ENCODE data around the gene RNF168.
"Not testable (repeated sequence)": the region's sequence is repeated elsewhere in the genome, so short reads cannot be mapped to it uniquely, and the experiment has no call there.

Gene RNF168

GRCh38 chr3:196514350-196514716, 10.8 kb upstream of the RNF168 start:
- no peak for DNase-seq

DNA sequence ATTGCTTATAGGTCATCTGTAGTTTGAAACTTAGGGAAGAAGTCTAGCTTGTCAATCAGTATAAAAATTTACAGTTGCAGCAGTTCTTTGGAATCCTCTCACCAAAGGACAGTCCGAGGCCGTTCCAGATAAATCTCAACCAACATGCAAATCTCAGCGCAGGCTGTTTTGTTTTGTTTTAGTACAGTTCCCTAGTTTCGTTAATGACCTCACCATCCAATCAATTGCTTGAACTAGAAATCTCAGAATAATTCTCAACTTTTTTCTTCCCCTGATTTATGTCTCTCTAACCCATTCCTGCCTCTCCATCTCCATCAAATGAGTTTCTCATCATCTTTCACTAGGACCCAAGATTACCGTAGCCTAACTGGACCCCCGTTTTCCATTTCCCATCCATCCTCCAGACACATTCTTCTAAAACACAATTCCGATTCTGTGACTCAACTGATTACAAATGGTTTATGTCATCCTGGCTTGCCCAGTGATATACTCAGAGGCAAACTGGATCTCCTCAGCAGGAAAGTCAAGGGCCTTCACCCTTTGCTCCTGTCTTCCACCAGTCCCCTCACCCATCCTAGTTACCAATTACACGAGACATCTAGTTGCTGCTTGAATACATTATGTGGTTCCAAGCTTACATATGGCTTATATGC, 10.3 kb upstream of the RNF168 start:
- DNase-seq = no peak

- not testable (repeated sequence) for DNase-seq
Measured at GRCh38 chr3:196511646-196512425, 8.3 kb upstream of the RNF168 start.

DNA sequence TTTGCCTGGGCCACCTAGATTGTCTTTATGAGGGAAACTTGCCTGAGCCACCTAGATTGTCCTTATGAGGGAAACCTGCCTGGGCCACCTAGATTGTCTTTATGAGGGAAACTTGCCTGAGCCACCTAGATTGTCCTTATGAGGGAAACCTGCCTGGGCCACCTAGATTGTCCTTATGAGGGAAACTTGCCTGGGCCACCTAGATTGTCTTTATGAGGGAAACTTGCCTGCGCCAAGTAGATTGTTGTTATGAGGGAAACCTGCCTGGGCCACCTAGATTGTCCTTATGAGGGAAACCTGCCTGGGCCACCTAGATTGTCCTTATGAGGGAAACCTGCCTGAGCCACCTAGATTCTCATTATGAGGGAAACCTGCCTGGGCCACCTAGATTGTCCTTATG, 7.5 kb upstream of the RNF168 start:
- not testable (repeated sequence) for DNase-seq

DNA sequence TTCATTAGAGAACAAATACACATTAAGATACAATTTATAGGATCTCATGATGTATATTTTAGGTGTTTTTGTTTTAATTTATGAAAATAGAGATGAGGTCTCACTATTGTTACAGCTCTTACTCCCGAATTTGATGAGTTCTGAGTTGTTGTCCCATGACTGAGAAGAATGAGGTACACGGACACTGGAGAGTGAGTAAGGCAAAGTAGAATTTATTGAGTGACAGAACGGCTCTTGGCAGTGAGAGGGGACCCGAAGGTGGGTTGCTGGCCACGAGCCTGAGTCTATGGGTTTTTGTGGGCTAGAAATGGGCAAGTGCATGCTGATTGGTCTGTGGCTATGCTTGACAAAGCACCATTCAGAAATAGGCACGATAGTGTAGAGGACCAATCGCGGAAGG, 3.1 kb upstream of the RNF168 start:
- no peak for DNase-seq

DNA sequence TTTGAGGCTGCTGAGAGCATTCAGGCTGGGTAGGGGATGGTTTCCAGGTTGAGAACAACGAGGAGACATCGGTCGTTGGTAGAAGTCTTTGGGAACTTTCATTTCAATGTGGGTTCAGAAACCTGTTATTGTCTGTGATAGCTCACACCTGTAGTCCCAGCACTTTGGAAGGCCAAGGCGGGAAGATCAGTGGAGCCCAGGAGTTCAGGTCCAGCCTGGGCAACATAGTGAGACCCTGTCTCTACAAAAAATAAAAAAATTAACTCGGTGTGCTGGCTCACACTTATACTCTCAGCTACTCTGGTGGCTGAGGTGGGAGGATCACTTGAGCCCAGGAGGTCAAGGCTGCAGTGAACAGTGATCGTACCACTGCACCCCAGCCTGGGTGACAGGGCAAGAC, 988 bp upstream of the RNF168 start:
- no peak for DNase-seq

DNA sequence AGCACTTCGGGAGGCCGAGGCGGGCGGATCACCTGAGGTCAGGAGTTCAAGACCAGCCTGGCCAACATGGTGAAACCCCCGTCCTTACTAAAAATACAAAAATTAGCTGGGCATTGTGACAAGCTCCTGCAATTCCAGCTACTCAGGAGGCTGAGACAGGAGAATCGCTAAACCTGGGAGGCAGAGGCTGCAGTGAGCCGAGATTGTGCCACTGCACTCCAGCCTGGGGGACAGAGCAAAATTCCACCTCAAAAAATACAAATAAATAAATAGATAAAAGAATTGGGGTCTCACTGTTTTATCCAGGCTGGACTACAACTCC, 470 bp upstream of the RNF168 start:
- DNase-seq = not testable (repeated sequence)

- no peak for DNase-seq
Measured at GRCh38 chr3:196502775-196503195, 783 bp downstream of the RNF168 start.

GRCh38 chr3:196501316-196502044, 2.1 kb downstream of the RNF168 start:
- peak; percentile 42 for DNase-seq

DNA sequence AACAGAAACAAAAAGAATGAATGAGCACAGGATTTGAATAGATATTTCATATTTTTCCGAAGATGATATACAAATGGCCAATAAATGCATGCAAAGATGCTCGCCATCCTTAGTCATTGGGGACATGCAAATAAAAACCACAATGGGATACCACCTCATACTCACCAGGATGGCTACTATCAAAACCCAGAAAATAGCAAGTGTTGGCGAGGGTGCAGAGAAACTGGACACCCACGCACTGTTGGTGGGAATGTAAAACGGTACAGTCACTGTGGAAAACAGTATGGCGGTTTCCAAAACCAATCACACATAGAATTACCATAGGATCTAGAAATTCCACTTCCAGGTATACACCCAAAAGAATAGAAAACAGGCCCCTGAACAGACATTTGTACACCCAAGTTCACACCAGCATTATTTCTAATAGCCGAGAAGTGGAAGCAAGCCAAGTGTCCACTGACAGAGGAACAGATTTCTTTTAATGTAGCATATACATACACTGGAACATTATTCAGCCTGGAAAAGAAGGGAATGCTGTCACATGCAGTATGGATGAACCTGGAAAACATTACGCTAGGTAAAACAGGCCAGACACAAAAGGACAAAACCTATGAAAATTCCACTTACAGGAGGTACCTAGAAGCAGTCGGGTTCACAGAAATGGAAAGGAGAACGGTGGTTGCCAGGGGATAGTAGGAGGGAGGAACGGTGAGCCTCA, 3.6 kb downstream of the RNF168 start:
- no peak for DNase-seq

DNA sequence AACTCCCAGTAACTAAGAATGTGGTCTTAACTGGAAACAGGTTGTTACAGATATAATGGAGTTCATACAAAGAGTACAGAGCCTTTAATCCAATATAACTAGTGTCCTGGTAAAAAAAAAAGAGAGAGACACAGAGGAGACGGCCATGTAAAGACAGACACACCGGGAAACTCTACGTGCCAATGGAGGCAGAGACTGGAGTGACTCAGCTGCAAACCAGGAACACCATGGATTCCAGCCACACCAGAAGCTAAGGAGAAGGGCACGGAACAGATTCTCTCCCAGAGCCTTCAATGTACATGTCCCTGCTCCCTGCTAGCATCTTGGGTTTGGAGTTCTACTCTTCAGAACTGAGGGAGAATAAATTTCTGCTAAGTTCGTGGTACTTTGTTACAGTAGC, 4.5 kb downstream of the RNF168 start:
- no peak for DNase-seq

GRCh38 chr3:196498297-196498696, 5.3 kb downstream of the RNF168 start:
- DNase-seq = no peak

DNA sequence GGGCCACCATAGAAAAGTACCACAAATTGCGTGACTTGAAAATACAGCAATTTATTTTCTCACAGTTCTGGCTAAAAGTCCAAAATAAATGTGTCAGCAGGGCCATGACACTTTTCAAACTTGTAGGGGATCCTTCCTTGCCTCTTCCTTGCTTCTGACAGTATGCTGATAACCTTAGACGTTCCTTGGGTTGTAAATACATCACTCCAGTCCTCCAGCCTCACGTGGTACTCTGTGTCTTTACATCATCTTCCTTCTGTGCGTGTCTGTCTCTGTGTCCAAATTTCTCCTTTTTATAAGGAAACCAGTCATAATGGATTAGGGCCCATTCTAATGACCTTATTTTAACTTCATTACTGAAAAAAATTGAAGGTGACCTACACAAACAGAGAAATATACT, 7.4 kb downstream of the RNF168 start:
- no peak for DNase-seq

GRCh38 chr3:196493292-196493691, 10.3 kb downstream of the RNF168 start:
- DNase-seq = no peak

- DNase-seq = no peak
Measured at GRCh38 chr3:196492080-196492479, 11.5 kb downstream of the RNF168 start.

- no peak for DNase-seq
Measured at GRCh38 chr3:196489747-196490146, 13.8 kb downstream of the RNF168 start.

DNA sequence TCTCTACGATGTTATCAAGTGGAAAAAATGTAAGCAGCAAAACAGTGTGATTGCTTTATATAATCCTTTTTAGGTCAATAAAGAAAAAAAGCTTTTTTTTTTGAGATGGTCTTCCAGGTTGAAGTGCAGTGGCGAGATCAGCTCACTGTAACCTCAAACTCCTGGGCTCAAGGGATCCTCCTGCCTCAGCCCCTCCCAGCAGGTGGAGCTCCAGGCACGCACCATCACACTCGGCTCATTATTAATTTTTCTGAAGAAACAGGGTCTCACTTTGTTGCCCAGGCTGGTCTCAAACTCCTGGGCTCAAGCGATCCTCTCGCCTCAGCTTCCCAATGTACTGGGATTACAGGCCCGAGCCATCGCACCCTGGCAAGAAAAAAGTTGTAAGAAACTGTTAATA, 17.3 kb downstream of the RNF168 start:
- no peak for DNase-seq

GRCh38 chr3:196477678-196478077, 25.9 kb downstream of the RNF168 start:
- no peak for DNase-seq

DNA sequence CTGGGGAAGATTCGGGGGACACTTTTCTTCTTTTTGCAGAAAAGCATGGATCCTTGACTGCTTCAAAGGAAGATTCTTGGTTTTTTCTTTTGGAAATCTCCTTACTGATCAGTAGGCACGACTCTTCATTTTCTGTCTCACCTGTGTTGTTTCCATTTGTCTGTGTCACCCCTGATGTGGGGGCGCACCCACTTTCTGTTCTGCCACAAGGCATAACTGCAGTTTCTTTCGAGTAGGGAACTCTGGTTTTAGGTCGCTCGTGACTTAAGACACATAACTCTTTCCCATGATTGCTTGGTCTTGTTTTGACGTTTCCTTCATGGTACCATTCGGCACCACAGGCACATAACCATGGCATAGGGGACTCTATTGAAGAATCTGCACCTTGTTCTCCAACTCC, 31.3 kb downstream of the RNF168 start:
- DNase-seq = no peak

DNA sequence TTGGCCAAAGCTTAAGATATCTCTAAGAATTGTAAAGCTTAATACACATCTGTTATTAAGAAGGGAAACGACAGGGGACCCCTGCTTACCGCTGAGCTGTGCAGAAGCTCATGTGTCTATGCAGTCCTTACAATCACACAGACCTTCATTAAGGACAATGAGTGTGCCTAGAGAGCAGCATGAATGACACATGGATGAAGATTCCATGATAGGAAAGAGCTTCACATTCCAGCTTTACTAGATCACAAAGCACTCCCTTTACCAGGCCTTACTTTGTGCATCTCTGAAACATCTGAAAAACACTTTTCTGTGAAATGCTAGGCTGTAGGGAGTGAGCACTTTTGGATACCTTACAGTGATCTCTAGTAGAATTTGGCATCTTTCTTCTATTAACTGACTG, 32.0 kb downstream of the RNF168 start:
- DNase-seq = no peak

GRCh38 chr3:196470182-196470581, 33.4 kb downstream of the RNF168 start:
- not testable (repeated sequence) for DNase-seq

- no peak for DNase-seq
Measured at GRCh38 chr3:196463804-196464203, 39.8 kb downstream of the RNF168 start.

GRCh38 chr3:196463478-196463756, 40.2 kb downstream of the RNF168 start:
- no peak for DNase-seq

Measured in NCI-H510A treated with DMSO at 0.1 percent for 48 hours (cell line).